ENCODE measurements around the gene CBY1.
A peak's percentile ranks its signal among the peaks of the same experiment; 100 is the strongest.

The CBY1 gene

DNA sequence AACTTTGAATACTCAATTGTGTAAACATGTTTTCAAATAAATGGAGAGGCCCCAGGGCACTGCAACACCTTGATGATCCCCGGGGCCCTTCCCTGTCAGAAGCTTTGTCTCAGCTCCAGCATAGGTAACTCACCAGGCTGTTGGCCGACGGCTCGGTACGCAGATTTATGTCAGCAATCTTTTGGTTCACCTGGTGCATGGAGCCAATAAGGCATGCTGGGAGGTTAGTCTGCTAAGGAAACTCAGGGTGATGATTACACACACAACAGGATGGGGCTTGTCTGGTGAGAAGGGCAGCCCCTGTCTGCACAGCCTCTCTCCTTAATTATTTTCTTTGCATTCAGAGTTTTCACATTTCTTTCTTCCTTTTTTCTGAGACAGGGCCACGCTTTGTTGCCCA is 11.0 kb upstream of the CBY1 start:
- Histone ChIP-seq H3K27me3 (ENCODE audit: control insufficient read depth in 5 of 5, insufficient read depth in 4 of 5, low read length in 5 of 5) (no peaks in the 10 kb centered on the region), H3K9me3 (ENCODE audit: control insufficient read depth in 5 of 5, low read length in 5 of 5) (no peaks in the 10 kb centered on the region), H3K36me3 (ENCODE audit: control insufficient read depth in 5 of 5, insufficient read depth in 5 of 5, low read length in 5 of 5) (no peaks in the 10 kb centered on the region), H3K4me3 (ENCODE audit: low read depth in 1 of 5, low read length in 5 of 5) (no peak overlapping the region), H3K4me1 (ENCODE audit: control insufficient read depth in 5 of 5, insufficient read depth in 5 of 5, low read length in 5 of 5) (no peaks in the 10 kb centered on the region), H3K27ac (ENCODE audit: low read depth, low read length) (no peak overlapping the region), H3K9ac (ENCODE audit: low read length in 5 of 5) (no peak overlapping the region)

DNA sequence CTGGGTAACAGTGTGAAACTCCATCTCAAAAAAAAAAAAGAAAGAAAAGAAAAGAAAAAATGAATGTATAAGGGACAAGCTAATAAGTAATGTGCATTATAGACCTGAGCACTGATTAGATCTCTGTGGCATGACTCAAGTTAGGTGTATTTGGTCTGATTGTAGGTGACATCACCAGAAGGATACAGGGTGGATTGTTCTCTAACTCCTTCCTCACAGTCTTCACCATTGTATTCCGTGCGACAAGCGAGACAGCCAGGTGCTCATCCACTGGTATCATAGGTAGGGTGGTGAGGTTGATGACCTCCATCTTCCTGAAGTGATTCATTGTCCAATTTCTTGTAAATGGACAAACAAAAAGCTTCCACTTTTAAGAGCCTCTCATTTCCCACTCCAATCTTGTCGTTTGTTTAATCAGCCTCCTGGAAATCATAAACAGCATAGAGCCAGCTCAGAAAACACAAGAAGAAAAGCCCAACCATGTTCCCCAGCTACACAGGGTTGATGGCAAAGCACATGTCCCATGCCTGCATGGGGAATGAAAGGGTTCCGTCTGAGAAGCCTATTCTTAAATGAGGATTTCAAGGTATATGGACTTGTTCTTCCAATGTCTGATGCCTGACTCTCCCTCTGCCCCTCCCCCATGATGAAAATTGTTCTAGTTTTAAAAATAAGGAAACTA is 6.5 kb upstream of the CBY1 start:
- no peaks in the 10 kb centered on the region for H3K27me3 ChIP-seq (ENCODE audit: control insufficient read depth in 5 of 5, insufficient read depth in 4 of 5, low read length in 5 of 5)
- no peaks in the 10 kb centered on the region for H3K36me3 ChIP-seq (ENCODE audit: control insufficient read depth in 5 of 5, insufficient read depth in 5 of 5, low read length in 5 of 5)
- no peaks in the 10 kb centered on the region for H3K9me3 ChIP-seq (ENCODE audit: control insufficient read depth in 5 of 5, low read length in 5 of 5)
- H3K4me3 ChIP-seq (ENCODE audit: low read depth in 1 of 5, low read length in 5 of 5) = no peak overlapping the region
- H3K4me1 ChIP-seq (ENCODE audit: control insufficient read depth in 5 of 5, insufficient read depth in 5 of 5, low read length in 5 of 5) = no peaks in the 10 kb centered on the region
- H3K27ac ChIP-seq (ENCODE audit: low read depth, low read length) = no peak overlapping the region
- H3K9ac ChIP-seq (ENCODE audit: low read length in 5 of 5) = no peak overlapping the region

DNA sequence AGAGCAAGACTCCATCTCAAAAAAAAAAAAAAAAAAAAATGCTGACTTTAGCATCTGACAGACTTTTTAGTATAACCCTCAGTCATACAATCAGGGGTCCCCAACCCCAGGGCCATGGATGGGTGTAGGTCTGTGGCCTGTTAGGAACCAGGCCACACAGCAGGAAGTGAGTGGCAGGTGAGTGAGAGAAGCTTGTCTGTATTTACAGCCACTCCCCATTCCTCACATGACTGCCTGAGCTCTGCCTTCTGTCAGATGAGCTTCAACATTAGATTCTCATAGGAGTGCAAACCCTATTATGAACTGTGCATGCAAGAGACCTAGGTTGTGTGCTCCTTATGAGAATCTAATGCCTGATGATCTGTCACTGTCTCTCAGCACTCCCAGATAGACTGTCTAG is 3.6 kb upstream of the CBY1 start:
- Histone ChIP-seq H3K9me3 (ENCODE audit: control insufficient read depth in 5 of 5, low read length in 5 of 5) (no peaks in the 10 kb centered on the region), H3K27me3 (ENCODE audit: control insufficient read depth in 5 of 5, insufficient read depth in 4 of 5, low read length in 5 of 5) (no peaks in the 10 kb centered on the region), H3K4me1 (ENCODE audit: control insufficient read depth in 5 of 5, insufficient read depth in 5 of 5, low read length in 5 of 5) (peaks cover 0 to 21% (median 19%) of the 10 kb centered on the region in 5 donors), H3K4me3 (ENCODE audit: low read depth in 1 of 5, low read length in 5 of 5) (no peak overlapping the region), H3K36me3 (ENCODE audit: control insufficient read depth in 5 of 5, insufficient read depth in 5 of 5, low read length in 5 of 5) (no peaks in the 10 kb centered on the region), H3K9ac (ENCODE audit: low read length in 5 of 5) (no peak overlapping the region), H3K27ac (ENCODE audit: low read depth, low read length) (no peak overlapping the region)

DNA sequence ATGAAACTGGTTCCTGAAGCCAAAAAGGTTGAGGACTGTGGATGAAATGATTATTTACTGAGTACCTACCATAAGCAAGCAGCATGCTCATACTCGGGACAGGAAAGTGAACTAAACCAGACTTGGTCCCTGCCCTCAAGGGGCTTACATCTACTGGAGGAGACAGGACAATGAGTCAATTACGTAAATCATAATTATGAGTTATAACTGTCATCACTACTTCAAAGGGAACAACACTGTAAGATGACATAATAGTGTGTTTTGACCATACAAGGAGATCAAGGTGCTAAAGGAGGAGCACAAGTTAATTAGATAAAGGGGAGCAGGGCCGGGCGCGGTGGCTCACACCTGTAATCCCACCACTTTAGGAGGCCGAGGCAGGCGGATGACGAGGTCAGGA is 2.7 kb upstream of the CBY1 start:
- Histone ChIP-seq H3K4me1 (ENCODE audit: control insufficient read depth in 5 of 5, insufficient read depth in 5 of 5, low read length in 5 of 5) (peaks cover 0 to 22% (median 19%) of the 10 kb centered on the region in 5 donors), H3K27ac (ENCODE audit: low read depth, low read length) (no peak overlapping the region), H3K27me3 (ENCODE audit: control insufficient read depth in 5 of 5, insufficient read depth in 4 of 5, low read length in 5 of 5) (no peaks in the 10 kb centered on the region), H3K9me3 (ENCODE audit: control insufficient read depth in 5 of 5, low read length in 5 of 5) (no peaks in the 10 kb centered on the region), H3K36me3 (ENCODE audit: control insufficient read depth in 5 of 5, insufficient read depth in 5 of 5, low read length in 5 of 5) (no peaks in the 10 kb centered on the region), H3K4me3 (ENCODE audit: low read depth in 1 of 5, low read length in 5 of 5) (no peak overlapping the region), H3K9ac (ENCODE audit: low read length in 5 of 5) (no peak overlapping the region)

DNA sequence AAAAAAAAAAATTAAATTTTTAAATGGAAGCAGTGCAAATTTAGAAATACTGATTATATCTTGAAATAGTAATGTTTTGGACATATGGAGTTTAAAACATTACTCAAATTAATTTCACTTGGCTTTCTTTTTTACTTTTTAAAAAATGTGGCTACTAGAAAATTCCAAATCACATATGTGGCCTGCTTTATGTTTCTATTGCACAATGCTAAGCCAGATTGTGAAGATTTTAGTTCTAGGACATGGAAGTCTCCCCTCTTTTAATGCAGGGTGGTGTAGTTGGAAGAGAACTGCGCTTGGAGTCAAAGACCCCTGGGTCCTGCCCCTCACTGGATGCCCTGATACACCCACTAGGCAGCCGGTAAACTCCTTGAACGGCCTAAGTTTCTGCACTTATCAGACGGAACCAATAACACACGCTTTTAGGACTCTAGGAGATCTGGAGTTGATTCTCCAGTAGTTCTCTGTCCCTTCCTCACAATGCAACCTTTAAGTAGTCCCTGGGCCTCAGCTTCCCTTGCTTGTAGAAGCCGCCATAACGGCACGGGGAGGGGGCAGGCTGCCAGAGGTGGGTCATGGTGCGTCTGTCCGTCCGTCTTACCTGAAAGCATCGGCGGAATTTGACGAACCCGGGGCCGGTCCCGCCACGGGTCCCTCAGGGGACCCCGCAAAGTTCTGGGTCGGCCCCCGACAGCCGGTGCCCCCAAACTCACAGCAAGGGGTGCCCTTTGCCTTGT is 751 bp upstream of the CBY1 start:
- no peaks in the 10 kb centered on the region for H3K27me3 ChIP-seq (ENCODE audit: control insufficient read depth in 5 of 5, insufficient read depth in 4 of 5, low read length in 5 of 5)
- peak overlapping the region in 4 of 5 donors; percentile 95 to 99 (median 98) for H3K9ac ChIP-seq (ENCODE audit: low read length in 5 of 5)
- H3K9me3 ChIP-seq (ENCODE audit: control insufficient read depth in 5 of 5, low read length in 5 of 5) = no peaks in the 10 kb centered on the region
- H3K36me3 ChIP-seq (ENCODE audit: control insufficient read depth in 5 of 5, insufficient read depth in 5 of 5, low read length in 5 of 5) = no peaks in the 10 kb centered on the region
- H3K27ac ChIP-seq (ENCODE audit: low read depth, low read length) = peak overlapping the region; percentile 72
- H3K4me1 ChIP-seq (ENCODE audit: control insufficient read depth in 5 of 5, insufficient read depth in 5 of 5, low read length in 5 of 5) = peaks cover 0 to 22% (median 19%) of the 10 kb centered on the region in 5 donors
- H3K4me3 ChIP-seq (ENCODE audit: low read depth in 1 of 5, low read length in 5 of 5) = peak overlapping the region; percentile 68 to 97 (median 93)

DNA sequence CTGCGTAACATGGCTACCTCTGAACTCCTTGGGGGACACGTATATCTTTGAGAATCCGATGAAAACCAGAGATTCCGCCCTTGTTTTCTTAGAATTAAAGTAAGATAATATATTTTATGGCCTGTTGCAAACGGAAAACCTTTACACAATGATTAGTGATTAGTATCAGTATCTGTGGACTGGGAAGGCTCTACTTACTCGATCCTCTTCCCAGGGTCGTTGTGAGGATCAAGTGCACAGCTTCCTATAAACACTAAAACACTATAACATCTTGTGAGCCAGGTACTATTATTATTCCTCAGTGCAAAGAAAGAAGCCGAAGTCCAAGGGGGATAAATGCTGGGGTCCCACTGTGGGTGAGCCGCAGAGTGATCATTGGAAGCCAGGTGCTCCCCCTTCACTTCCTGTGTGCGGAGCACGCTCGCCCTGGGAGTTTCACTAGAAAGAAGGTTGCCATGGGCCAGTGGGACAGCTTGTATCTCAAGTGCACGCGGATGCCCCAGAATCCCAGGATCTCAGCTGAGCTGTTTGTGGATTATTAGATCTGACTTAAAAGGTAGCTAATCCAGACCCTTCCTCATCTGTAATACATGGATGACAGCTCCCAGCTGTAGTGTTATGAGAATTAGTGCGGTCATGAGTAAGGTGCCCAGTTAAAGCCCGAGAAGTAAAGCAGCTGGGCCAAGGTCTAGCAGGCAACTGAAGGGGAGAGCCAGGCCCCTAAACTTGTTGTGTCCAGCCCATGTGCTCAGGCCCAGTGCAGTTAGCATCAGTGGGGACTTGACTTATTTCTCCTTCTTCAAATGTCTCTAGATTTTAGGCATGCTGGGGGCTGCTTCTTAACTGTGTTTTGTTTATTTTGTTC is 839 bp downstream of the CBY1 start:
- peak overlapping the region; percentile 57 to 99 (median 97) for H3K9ac ChIP-seq (ENCODE audit: low read length in 5 of 5)
- no peaks in the 10 kb centered on the region for H3K27me3 ChIP-seq (ENCODE audit: control insufficient read depth in 5 of 5, insufficient read depth in 4 of 5, low read length in 5 of 5)
- peak overlapping the region; percentile 72 for H3K27ac ChIP-seq (ENCODE audit: low read depth, low read length)

DNA sequence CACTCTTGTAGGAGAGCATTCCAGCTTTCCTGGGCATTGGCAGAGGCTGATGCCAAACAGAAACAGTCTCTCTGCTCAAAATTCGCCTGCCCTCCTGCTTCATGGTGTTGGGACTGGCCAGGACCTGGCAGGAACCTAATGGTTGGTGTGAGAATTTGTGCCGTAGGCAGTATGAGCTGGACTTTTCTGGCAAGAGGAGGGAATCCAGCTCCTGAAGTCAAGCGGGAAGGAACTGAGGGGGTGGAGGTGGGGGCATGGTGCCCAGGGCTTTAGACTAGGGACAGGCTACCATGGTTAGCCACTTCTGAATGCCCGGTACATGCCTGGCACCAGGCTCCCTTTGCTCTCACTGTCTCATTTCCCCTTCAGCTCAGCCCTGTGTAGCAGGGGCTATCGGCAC is 18.4 kb downstream of the CBY1 start:
- H3K27me3 ChIP-seq (ENCODE audit: control insufficient read depth in 5 of 5, insufficient read depth in 4 of 5, low read length in 5 of 5) = no peaks in the 10 kb centered on the region
- no peak overlapping the region for H3K27ac ChIP-seq (ENCODE audit: low read depth, low read length)
- no peaks in the 10 kb centered on the region for H3K4me1 ChIP-seq (ENCODE audit: control insufficient read depth in 5 of 5, insufficient read depth in 5 of 5, low read length in 5 of 5)
- H3K9ac ChIP-seq (ENCODE audit: low read length in 5 of 5) = peak overlapping the region in 1 of 5 donors; percentile 23
- no peaks in the 10 kb centered on the region for H3K9me3 ChIP-seq (ENCODE audit: control insufficient read depth in 5 of 5, low read length in 5 of 5)
- H3K4me3 ChIP-seq (ENCODE audit: low read depth in 1 of 5, low read length in 5 of 5) = no peak overlapping the region
- peaks cover 0 to 29% (median 23%) of the 10 kb centered on the region in 5 donors for H3K36me3 ChIP-seq (ENCODE audit: control insufficient read depth in 5 of 5, insufficient read depth in 5 of 5, low read length in 5 of 5)

More for the DNA sequence above, 839 bp downstream of the CBY1 start:
- H3K9me3 ChIP-seq (ENCODE audit: control insufficient read depth in 5 of 5, low read length in 5 of 5) = no peaks in the 10 kb centered on the region
- peaks cover 0 to 4% (median 0%) of the 10 kb centered on the region in 5 donors for H3K36me3 ChIP-seq (ENCODE audit: control insufficient read depth in 5 of 5, insufficient read depth in 5 of 5, low read length in 5 of 5)
- H3K4me1 ChIP-seq (ENCODE audit: control insufficient read depth in 5 of 5, insufficient read depth in 5 of 5, low read length in 5 of 5) = peaks cover 0 to 22% (median 19%) of the 10 kb centered on the region in 5 donors
- H3K4me3 ChIP-seq (ENCODE audit: low read depth in 1 of 5, low read length in 5 of 5) = peak overlapping the region; percentile 85 to 97 (median 93)

DNA sequence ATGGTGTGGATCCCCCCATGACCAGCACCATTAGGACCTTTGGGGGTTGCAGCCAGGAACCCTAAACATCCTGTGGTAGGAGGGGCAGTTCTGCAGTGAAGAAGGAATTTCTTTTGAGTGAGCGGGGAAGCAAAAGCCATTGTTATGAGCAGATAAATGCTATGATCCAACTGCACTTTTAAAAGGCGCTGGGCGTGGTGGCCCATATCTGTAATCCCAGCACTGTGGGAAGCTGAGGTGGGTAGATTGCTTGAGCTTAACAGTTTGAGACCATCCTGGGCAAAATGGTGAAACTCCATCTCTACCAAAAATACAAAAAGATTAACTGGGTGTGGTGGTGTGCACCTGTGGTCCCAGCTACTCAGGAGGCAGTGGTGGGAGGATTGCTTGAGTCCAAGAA is 19.4 kb downstream of the CBY1 start:
- H3K36me3 ChIP-seq (ENCODE audit: control insufficient read depth in 5 of 5, insufficient read depth in 5 of 5, low read length in 5 of 5) = peaks cover 0 to 26% (median 20%) of the 10 kb centered on the region in 5 donors
- no peaks in the 10 kb centered on the region for H3K9me3 ChIP-seq (ENCODE audit: control insufficient read depth in 5 of 5, low read length in 5 of 5)
- no peak overlapping the region for H3K4me3 ChIP-seq (ENCODE audit: low read depth in 1 of 5, low read length in 5 of 5)
- no peaks in the 10 kb centered on the region for H3K27me3 ChIP-seq (ENCODE audit: control insufficient read depth in 5 of 5, insufficient read depth in 4 of 5, low read length in 5 of 5)
- peak overlapping the region in 1 of 5 donors; percentile 23 for H3K9ac ChIP-seq (ENCODE audit: low read length in 5 of 5)
- no peaks in the 10 kb centered on the region for H3K4me1 ChIP-seq (ENCODE audit: control insufficient read depth in 5 of 5, insufficient read depth in 5 of 5, low read length in 5 of 5)
- H3K27ac ChIP-seq (ENCODE audit: low read depth, low read length) = no peak overlapping the region

DNA sequence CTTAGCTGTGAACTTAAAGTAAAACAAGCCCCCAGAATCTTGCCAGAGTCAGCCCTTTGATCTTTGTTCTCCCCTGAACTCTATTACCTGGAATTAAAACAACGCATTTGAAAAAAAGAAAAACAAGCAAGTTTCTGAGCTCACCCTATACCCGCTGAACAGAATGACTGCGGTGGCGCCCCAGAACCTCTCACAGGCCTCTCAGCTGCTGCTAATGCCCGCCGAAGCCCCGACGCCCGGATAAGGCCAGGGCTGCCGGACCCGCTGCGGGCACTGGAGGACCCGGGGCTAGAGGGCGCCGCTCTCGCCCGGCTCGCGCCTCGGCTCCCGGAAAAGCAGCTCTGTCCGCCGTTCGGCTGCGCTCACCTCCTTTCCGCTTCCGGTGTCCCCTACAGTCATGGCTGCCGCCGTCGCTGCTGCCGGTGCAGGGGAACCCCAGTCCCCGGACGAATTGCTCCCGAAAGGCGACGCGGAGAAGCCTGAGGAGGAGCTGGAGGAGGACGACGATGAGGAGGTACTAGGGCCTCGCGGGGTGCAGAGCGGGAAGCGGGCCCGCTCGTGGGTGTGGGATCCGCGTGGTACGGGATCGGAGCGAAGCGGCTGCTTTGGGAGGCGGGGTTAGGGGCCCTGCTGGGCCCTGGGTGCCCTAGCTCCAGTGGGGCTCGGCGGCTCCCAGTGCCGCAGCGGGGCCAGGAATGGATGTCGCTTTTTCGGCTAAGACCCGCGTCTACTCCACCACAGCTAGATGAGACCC is 25.3 kb downstream of the CBY1 start, which contains the start of gene TOMM22:
Gene TOMM22 (plus strand): TSS at position 376 of the 754 bp plus-strand sequence. CDS start 22 bp downstream, at position 398.
- Histone ChIP-seq H3K27ac (ENCODE audit: low read depth, low read length) (peak within 1 kb of the TSS; percentile 82), H3K4me1 (ENCODE audit: control insufficient read depth in 5 of 5, insufficient read depth in 5 of 5, low read length in 5 of 5) (peaks cover 3 to 16% (median 11%) of the 10 kb centered on the region in 5 donors), H3K9ac (ENCODE audit: low read length in 5 of 5) (peak within 1 kb of the TSS; percentile 87 to 99 (median 96)), H3K27me3 (ENCODE audit: control insufficient read depth in 5 of 5, insufficient read depth in 4 of 5, low read length in 5 of 5) (no peaks in the 10 kb centered on the region), H3K4me3 (ENCODE audit: low read depth in 1 of 5, low read length in 5 of 5) (peak within 1 kb of the TSS; percentile 83 to 98 (median 97)), H3K9me3 (ENCODE audit: control insufficient read depth in 5 of 5, low read length in 5 of 5) (no peaks in the 10 kb centered on the region), H3K36me3 (ENCODE audit: control insufficient read depth in 5 of 5, insufficient read depth in 5 of 5, low read length in 5 of 5) (peaks cover 3 to 35% (median 32%) of the 10 kb centered on the region in 5 donors)

Data from subcutaneous abdominal adipose tissue (tissue), 5 donors.